AG04449 (cell line): ENCODE results near the gene ROBO1.

Experiments used
- CTCF ChIA-PET: fragments of 350-600 bp; formaldehyde crosslinking; extraction: SDS; loops from one replicate; lab custom pipeline; 2021; ENCODE audit warnings: antibody characterized with exemption; lab: Yijun Ruan, JAX
- POLR2A ChIA-PET: fragments of 400-600, 350-600 bp; formaldehyde crosslinking; extraction: SDS; loops from one replicate; lab custom pipeline; 2020; ENCODE audit warnings: antibody characterized with exemption, inconsistent platforms; lab: Yijun Ruan, JAX
- DNase-seq: peaks from one replicate; pipeline ENCODE4 v3.0.0-alpha.2; 2010; ENCODE audit warnings: low read depth, low spot score
- H3K4me3 ChIP-seq: 2 replicates; pipeline ENCODE4 v1.5.1; 2011; ENCODE audit warnings: low read depth, mild to moderate bottlenecking, control low read depth, low read length
- TF ChIP-seq, protein P1 (sequence below): IDR thresholded peaks from one replicate; pipeline ENCODE4 v1.5.1; 2011; ENCODE audit warnings: mild to moderate bottlenecking, moderate library complexity, low read length, control low read depth, inconsistent platforms; ENCODE audit not compliant: insufficient read depth; ENCODE audit errors: missing control alignments

ROBO1 gene

DNA sequence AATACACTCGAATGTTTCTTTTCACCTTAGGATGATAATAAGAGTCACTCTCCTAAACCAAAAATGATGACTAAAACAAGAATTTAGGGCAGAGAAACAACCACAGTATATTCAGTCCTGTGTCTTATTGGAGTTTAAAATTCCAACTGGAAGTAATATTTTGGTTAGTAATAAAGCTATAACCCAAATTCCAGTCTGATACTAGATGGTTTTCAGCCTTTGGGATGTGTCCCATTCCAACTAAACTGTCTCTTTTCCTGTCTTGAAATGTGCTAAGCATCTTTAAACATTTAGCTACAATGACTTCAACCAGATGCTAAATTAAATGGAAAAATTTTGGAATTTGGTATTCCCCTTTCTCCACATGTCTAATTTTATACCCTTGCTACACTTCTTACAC is 510.0 kb downstream of the ROBO1 start:
- no peak overlapping the region for H3K4me3 ChIP-seq
- TF ChIP-seq, protein P1, sequence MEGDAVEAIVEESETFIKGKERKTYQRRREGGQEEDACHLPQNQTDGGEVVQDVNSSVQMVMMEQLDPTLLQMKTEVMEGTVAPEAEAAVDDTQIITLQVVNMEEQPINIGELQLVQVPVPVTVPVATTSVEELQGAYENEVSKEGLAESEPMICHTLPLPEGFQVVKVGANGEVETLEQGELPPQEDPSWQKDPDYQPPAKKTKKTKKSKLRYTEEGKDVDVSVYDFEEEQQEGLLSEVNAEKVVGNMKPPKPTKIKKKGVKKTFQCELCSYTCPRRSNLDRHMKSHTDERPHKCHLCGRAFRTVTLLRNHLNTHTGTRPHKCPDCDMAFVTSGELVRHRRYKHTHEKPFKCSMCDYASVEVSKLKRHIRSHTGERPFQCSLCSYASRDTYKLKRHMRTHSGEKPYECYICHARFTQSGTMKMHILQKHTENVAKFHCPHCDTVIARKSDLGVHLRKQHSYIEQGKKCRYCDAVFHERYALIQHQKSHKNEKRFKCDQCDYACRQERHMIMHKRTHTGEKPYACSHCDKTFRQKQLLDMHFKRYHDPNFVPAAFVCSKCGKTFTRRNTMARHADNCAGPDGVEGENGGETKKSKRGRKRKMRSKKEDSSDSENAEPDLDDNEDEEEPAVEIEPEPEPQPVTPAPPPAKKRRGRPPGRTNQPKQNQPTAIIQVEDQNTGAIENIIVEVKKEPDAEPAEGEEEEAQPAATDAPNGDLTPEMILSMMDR: no peak
- ChIA-PET POLR2A (no interaction called here), CTCF (no interaction called here)
- no peak for DNase-seq

DNA sequence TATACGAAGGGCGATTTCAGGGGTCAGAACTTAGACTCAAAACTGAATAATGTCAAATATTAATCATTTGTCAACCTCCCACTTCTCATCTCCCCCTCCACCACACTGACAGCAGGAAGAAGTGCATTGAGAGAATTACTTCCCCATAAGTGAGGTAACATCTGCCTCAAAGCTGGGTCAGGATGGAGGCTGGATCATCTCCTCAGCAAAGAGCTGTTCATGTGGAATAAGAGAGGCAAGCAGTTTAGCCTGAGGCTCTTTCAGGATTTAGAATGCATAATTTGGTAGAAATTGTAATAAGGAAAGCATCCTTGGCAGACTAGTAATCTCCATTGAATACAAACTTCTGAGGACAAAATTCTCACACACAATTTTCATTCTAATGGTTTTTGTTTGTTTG is 512.1 kb downstream of the ROBO1 start:
- POLR2A ChIA-PET: no interaction called here
- CTCF ChIA-PET: no interaction called here
- no peak overlapping the region for H3K4me3 ChIP-seq
- DNase-seq: no peak
- TF ChIP-seq, protein P1: no peak

DNA sequence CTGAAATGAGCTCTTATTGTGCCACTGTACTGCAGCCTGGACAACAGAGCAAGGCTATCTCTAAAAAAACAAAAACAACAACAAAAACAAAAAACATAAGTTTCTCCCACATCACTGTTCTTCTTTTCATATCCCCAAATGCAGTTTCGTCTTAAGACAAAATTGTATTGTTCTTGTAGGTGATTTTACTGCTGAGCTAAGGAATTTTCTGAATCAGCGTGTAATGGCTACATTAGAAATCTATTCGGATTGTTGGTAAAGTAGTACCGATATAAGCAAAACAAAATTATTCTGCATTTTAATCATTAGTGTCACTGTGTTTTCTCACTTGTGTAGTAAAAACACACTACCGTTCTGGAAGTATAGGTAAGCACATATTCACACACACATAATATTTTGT is 512.5 kb downstream of the ROBO1 start:
- no peak overlapping the region for H3K4me3 ChIP-seq
- ChIA-PET POLR2A (no interaction called here), CTCF (no interaction called here)
- TF ChIP-seq, protein P1: no peak
- DNase-seq: no peak

DNA sequence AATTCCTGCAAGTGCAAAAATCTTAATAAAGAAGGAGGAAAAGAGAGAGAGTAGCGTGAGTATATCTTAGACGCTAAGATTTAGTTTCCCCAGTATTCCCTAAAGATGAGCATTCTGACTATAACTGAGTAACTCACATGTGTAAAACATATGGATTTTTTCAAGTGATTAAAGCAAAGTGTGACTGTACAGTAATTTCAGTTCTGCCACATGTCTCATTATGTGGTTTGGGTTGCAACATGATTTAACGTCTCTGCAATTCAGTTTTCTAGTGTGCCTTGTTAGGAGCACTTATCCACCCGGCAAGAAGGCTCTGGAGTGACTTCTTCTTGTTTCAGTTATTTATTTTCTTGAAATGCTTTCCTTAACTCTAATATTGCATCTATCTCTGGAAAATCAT is 514.1 kb downstream of the ROBO1 start:
- H3K4me3 ChIP-seq: no peak overlapping the region
- ChIA-PET CTCF (no interaction called here), POLR2A (no interaction called here)
- TF ChIP-seq, protein P1: no peak
- DNase-seq: no peak

DNA sequence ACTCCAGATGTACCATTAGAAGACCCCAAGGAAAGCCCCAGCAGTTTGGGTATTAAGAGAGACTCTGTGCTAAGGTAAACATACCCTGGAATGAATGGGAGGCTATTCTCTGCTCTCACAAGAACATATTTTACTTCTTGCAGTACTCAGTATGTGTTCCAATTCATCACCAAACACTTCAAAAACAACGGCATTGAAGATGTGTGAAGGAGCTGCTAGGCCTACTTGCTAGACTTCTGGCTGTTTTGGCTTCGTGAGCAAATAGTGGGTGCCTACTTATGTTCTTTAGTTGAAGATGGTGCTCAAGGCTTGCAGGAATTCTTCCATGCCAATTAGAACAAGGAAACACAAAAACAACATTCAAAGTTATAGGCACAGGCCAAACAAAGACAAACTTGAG is 514.5 kb downstream of the ROBO1 start:
- H3K4me3 ChIP-seq: no peak overlapping the region
- POLR2A ChIA-PET: no interaction called here
- no peak for DNase-seq
- TF ChIP-seq, protein P1: no peak
- CTCF ChIA-PET: no interaction called here

DNA sequence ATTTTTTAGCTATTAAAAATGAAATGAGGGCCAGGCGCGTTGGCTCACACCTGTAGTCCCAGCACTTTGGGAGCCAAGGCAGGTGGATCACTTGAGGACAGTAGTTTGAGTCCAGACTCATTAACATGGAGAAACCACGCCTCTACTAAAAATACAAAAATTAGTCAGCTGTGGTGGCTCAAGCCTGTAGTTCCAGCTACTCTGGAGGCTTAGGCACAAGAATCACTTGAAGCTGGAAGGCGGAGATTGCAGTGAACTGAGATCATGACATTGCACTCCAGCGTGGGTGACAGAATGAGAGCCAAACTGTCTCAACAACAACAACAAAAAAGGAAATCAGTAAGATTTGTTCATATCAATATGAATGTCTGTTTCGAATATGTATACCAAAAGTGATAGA is 517.1 kb downstream of the ROBO1 start:
- ChIA-PET CTCF (no interaction called here), POLR2A (no interaction called here)
- DNase-seq: no peak
- no peak overlapping the region for H3K4me3 ChIP-seq
- TF ChIP-seq, protein P1: no peak
